ENCODE data around the gene NXPE2.

The NXPE2 gene

DNA sequence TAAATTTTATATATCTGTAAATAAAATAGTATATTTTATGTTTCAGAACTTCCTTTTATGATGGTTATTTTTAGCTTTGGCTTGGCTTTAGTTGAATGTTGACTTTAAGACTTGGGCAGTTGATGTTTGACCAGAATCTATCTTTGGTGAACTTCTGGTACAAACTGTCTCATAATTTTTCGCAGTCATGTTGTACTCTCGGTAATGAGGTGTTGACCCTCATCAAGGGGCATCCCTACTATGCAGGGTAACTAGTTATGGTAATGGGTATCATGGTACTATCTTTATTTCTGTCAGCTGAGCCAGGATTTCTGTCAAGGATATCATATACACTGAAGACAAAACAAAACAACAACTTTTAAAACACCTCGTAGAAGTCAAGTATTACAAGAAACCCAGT lies 67.7 kb downstream of the NXPE2 start:
- DNase-seq, result no peak

Measured in T-helper 9 cell (primary cell).